WI38 (cell line): ENCODE data around the gene MED27.

Source experiments
- H3K4me3 ChIP-seq: 2 replicates; pipeline ENCODE4 v1.5.1; 2011; ENCODE audit warnings: low read depth, mild to moderate bottlenecking, control low read depth, low read length
- TF ChIP-seq, protein P1 (sequence below): IDR thresholded peaks from 2 replicates; pipeline ENCODE4 v1.5.1; 2012; ENCODE audit warnings: low read depth, mild to moderate bottlenecking, control low read depth, low read length

MED27 gene

DNA sequence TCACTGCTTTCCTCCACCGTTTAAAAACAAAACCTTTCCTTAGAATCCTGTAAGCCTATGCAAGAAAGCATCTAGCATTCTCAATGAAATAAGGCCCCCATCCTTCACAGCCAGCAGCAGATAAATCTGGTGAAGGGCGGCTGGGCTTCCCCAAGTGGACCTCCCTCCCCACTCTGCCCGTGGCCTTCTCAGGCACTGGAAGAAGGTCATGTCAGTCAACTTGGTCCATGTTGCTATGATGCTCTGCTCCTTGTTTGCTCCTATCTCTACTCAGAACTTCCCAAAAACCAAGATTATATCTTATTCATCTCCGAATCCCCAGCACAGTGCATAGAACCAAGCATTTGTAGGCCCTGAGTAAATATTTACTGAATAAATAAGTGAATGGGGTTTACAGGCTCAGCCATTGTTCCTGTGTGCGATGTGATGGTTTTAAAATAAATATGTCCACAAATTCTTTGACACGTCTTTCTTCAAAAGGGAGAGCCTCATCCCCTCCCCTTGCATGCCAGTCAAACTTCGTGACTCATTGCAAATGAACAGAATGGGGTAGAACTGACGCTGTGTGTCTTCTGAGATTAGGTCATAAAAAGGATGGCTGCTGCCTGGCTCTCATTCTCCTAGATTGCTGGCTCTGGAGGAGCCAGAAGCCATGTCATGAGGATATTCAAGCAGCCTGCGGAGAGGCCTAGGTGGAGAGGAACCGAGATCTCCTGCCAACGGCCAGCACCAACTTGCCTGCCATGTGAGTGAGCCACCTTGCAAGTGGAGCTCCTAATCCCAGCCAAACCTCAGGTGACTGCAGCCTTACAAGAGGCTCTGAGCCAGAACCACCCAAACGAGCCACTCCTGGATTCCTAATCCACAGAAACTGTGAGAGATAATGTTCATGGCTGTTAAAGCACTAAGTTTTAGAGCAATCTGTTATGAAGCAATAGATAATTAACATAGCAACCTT is 70.5 kb downstream of the MED27 start:
- no peak overlapping the region for H3K4me3 ChIP-seq
- TF ChIP-seq, protein P1, sequence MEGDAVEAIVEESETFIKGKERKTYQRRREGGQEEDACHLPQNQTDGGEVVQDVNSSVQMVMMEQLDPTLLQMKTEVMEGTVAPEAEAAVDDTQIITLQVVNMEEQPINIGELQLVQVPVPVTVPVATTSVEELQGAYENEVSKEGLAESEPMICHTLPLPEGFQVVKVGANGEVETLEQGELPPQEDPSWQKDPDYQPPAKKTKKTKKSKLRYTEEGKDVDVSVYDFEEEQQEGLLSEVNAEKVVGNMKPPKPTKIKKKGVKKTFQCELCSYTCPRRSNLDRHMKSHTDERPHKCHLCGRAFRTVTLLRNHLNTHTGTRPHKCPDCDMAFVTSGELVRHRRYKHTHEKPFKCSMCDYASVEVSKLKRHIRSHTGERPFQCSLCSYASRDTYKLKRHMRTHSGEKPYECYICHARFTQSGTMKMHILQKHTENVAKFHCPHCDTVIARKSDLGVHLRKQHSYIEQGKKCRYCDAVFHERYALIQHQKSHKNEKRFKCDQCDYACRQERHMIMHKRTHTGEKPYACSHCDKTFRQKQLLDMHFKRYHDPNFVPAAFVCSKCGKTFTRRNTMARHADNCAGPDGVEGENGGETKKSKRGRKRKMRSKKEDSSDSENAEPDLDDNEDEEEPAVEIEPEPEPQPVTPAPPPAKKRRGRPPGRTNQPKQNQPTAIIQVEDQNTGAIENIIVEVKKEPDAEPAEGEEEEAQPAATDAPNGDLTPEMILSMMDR, result no peak

DNA sequence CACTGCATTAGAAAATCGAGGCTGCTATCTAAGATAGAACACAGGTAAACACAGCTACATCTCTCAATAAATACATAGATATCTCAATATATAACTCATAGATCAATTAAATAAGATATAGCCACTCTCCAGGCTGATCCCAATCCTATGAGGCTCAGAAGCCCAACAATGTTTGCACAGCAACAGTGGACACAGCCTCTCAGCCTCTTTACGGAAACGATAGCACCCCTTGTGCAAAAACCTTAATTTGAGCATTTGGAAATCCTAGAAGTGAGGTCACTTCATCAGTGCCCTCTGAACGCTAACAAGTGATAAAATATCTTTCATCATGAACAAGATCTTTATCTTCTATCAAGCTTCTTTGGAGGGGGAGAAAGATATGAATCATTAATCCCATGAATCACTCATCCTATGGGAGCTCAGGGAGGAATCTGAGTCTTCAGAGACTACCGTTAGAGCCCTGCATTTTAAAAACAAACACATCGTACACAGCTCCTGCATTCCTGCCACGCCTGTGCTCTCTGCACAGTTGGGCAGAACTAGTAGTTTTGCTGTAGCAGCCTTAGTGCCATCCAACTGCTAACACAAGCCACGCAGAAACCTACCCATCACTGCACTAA is 71.4 kb downstream of the MED27 start:
- TF ChIP-seq, protein P1, result no peak
- H3K4me3 ChIP-seq, result no peak overlapping the region

DNA sequence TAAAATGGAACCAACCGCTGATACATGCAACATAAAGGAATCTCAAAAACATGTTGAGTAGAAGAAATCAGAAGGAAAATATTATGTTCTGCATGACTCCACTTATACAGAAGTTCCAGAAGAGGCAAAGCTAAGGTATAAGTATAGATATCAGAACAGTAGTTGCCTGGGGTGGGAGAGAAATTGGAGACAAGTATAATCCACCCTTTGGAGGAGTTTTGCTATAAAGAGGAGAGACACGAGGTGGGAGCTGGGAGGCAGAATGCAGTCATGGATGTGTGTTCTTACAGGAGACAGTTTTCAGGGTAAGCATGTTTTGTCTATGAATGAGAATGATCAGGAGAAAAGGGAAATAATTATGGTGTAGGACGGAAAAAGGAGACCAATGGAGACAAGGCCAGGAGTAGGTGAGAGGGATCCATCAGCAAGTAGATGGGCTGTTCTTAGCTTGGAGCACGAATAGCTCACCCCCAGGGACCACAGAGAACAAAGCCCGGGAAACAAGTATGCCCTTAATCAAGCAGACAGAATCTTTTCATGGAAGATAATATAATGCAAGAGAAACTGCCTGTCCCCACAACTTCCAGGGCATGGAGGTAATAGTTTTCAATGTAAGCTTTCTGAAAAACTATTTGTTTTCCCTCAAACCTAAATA is 72.2 kb downstream of the MED27 start:
- H3K4me3 ChIP-seq, result no peak overlapping the region
- TF ChIP-seq, protein P1, result no peak

DNA sequence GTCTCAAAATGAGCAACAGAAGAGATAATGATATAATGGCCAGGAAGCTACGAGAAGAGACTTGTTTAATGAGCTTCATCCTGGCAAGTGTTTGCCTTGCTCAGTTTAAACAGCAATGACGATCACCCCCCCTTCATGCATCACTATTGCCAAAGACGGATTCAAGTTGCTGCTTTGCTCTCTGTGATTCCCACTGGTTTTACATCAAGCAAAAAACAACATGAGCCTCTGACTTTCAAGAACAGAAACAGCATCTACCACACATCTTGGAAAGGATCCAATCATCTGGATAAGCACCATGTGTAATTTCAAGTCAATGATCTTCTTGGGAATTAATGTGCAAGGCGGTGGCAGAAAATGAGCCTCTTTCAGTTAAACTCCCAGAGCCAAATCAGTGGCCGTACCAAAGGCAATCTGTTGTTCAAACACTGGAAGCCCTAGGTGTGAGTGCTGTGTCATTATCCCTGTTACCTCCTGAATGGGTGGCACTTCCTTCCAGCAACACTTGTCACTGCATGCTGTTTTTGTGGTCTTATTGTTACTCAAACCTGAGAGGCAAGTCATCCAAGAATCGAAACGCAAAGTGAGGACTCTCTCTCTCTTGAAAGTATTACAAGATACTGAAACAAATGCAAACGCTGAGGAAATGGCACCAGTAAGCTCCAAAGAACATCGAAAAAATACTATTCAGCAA is 72.8 kb downstream of the MED27 start:
- TF ChIP-seq, protein P1, result no peak
- H3K4me3 ChIP-seq, result no peak overlapping the region

DNA sequence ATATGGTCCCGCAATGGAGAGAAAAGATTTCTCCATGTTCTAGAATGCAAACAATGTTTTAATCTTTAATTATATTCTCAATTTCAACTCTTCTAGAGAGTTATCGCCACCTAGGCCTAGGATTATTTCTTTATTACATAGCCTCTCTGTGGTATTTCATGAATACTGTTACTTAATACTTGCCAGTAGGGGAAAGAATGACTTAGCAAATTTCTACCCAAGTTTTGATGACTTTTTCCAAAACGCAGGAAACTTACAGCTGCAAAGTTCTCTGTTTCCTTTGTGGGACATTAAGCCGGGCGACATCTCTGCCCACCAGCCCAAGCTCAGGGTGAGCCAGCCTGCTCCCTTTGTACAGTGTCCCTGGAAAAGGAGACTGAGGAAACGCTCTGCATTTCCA is 73.8 kb downstream of the MED27 start:
- no peak overlapping the region for H3K4me3 ChIP-seq
- TF ChIP-seq, protein P1, result no peak

DNA sequence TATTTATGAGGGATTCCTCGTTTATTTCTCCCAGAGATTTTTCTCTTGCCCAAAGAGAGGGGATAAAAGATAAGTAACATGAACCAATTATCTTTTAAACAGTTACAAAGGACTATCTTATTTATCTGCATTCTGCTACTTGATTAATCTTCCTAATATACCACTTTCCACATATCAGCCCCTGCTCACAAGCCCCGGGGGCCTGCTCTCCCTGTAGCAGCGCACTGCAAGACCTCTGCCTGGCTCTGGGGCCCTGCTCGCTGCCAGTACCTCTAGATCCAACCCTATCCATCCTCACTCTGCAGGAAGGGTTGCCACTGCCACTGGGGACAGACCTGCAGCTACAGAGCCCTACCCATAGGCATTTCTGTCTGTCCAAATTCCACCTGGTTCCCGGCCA is 75.3 kb downstream of the MED27 start:
- H3K4me3 ChIP-seq, result no peak overlapping the region
- TF ChIP-seq, protein P1, result no peak
